Measurements from ENCODE around the gene SETDB1.

- TF ChIP-seq REST (tag by site-specific recombination; IDR thresholded peaks at IDR 0.05), result no peak
- no peak for TF ChIP-seq ZNF776 (tag by site-specific recombination; IDR thresholded peaks at IDR 0.05; ENCODE audit: borderline replicate concordance)
- peak; percentile 57 for TF ChIP-seq KLF1 (tag by site-specific recombination; IDR thresholded peaks at IDR 0.05)
- peak; percentile 80 for TF ChIP-seq GLIS2 (tag by site-specific recombination; IDR thresholded peaks at IDR 0.05)
- TF ChIP-seq INSM2 (tag by site-specific recombination; IDR thresholded peaks at IDR 0.05), result no peak
- no peak for TF ChIP-seq CTCF (tag by site-specific recombination; IDR thresholded peaks at IDR 0.05)
- TF ChIP-seq PBX3 (CRISPR knock-in tag; IDR thresholded peaks at IDR 0.05), result no peak
- TF ChIP-seq ZNF280C (tag by site-specific recombination; IDR thresholded peaks at IDR 0.05), result no peak
- TF ChIP-seq ZNF449 (tag by site-specific recombination; IDR thresholded peaks at IDR 0.05), result 0 out of 2 replicates have a peak, but pooled peaks have one; percentile 40
- TF ChIP-seq KLF9 (tag by site-specific recombination; IDR thresholded peaks at IDR 0.05; ENCODE audit: low read depth), result peak; percentile 88
- TF ChIP-seq ZNF639 (tag by site-specific recombination; IDR thresholded peaks at IDR 0.05), result no peak
These were observed 50.9 kb downstream of the SETDB1 start for GRCh38 chr1:150976879-150977694.

Measured in HEK293 (cell line).